Amniotic epithelial cell (primary cell): ENCODE data around the gene PTTG1.

ENCODE experiments used
- DNase-seq: peaks from one replicate; pipeline ENCODE4 v3.0.0-alpha.2; 2010; ENCODE audit warnings: low read depth

PTTG1 gene

GRCh38 chr5:160472482-160472881, 50.8 kb downstream of the PTTG1 start:
- no peak for DNase-seq

DNA sequence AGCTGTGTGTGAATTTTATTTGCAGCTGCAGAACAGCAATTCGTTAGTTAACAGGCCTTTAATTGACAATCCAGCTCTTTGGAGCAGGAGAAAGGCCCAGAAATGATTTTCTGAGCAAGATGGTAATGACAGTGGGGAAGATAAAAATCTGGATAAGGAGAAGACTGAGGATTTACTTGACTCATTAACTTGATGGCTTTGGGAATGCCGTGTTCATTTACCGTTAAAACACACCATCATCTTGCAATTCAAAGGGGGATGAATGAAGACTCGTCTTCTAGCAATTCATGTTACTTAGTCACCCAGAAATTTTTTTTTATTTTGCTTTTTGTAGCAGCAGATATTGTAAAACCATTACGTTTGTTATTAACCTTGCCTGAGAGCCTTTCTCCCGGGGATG, 52.0 kb downstream of the PTTG1 start:
- no peak for DNase-seq

GRCh38 chr5:160474084-160474483, 52.4 kb downstream of the PTTG1 start:
- DNase-seq, result no peak

GRCh38 chr5:160475864-160476438, 54.3 kb downstream of the PTTG1 start:
- no peak for DNase-seq

GRCh38 chr5:160477266-160477970, 55.8 kb downstream of the PTTG1 start:
- DNase-seq, result no peak

DNA sequence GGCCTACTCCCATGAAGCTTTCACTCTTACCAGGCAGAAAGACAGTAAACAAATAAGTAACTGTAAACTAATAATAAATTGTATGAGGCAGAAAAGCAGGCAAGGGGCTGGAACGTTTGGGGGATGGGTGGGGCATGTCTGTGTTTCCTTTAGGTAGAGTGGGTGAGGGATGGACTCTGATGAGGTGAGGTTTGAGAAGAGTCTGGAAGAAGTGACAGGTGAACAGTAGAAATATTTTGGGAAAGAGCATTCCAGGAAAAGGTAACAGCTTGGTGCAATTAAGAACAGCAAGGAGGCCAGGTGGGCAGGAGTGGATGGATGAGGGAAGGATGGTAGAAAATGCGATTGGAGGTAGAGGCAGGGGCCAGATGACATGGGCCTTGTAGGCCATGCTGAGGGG, 56.5 kb downstream of the PTTG1 start:
- no peak for DNase-seq
